ENCODE results near the gene IER3.

Gene IER3, protein sequence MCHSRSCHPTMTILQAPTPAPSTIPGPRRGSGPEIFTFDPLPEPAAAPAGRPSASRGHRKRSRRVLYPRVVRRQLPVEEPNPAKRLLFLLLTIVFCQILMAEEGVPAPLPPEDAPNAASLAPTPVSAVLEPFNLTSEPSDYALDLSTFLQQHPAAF

DNA sequence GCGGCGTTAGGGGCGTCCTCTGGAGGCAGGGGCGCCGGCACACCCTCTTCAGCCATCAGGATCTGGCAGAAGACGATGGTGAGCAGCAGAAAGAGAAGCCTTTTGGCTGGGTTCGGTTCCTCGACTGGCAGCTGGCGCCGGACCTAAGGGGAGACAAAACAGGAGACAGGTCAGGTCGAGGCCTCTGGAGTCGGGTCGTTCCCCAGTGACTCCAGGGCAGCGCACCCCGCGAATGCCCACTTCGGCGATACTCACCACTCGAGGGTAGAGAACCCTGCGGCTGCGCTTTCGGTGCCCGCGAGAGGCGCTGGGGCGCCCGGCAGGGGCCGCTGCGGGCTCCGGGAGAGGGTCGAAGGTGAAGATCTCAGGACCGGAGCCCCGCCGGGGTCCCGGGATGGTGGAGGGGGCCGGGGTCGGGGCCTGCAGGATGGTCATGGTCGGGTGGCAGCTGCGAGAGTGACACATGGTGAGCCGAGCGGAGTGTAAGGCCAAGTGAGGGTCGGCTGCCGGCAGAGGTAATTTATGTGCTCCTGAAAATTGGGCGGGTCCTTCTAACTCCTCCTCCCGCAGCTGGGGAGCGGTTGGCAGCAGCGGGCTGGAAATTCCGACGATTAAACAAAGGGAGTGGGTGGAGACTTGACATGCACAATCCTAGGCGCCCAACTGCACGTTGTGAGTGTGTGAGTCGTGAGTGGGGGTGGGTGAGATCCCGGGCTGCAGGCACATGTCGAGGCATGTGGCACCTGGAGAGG lies at the start of gene IER3:
Gene IER3, minus strand, starts transcription at position 494 of the 752 bp plus-strand sequence. Its CDS starts 29 bp downstream, at position 465.
- peak; percentile 68 for DNase-seq

DNA sequence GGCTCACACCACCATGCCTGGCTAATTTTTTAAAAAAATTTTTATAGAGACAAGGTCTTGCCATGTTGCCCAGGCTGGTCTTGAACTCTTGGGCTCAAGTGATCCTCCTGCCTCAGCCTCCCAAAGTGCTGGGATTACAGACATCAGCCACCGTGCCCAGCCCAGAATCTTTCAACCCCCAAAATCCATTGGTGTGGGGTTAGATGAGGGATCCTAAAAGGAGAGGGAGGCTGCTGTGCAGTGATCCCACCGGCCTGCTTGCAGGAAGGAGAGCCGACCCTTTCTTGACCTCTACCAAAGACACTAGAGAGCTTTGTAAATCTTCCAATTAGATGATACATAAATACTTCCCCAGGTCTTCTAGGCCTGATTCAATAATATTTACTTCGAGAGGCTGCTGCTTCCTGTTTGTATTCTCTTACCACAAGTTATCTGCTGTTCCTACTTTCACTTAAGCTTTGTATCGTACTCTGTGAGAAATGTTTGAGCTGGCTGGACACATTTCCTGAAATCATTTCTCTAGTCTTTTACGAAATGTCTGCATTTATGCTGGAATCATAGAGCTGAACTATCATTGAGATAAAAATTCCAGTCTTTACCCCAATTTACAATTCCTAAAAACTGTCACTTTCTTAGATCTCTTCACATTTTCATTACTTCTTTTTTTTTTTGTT lies 49.3 kb upstream of the IER3 start:
- no peak for DNase-seq

DNA sequence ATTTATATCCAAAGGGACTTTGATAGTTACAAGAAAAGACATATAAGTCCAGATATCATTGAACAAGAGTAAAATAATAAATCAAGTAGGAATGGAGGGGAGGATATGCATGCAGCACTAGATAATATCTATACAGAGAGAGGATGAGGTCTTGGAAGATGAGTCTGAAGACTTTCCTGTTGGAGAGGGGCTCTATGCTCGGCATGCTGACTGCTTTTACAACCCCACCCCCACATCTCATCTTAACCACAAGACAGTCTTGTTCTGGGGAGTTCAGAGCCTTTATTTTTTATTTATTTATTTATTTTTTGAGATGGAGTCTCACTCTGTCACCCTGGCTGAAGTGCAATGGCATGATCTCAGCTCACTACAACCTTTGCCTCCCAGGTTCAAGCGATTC lies 48.4 kb upstream of the IER3 start:
- DNase-seq = no peak

DNA sequence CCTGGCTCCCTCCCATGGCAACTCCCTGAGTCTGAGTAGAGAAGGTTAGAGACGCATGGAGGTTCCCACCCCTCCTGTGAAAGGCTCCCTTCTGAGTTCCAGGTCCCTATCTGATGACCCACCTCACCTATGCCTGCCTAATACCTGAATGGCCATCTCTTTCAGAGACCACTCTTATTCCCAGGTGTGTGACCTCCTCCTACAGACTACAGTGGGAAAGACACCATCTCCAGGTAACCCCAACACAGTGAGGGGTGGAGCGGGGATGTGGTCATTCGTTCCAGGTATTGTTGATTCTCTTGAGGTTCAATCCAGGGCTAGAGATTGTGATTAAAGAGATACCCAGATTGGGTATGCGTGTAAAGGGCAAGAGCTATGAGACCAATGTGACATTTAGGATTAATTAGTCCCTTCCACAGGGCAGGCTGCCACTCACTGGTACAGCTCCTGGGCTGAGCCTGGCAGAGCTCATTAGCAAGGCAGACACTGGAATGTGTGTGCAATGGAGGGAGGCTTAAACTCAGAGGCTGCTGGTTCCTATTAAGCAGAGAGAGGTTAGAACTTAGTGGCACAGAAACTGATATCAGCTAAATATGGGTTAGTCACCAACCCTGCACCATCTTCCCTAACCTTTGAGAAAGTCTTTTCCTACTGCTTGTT lies 46.5 kb upstream of the IER3 start:
- DNase-seq = no peak

DNA sequence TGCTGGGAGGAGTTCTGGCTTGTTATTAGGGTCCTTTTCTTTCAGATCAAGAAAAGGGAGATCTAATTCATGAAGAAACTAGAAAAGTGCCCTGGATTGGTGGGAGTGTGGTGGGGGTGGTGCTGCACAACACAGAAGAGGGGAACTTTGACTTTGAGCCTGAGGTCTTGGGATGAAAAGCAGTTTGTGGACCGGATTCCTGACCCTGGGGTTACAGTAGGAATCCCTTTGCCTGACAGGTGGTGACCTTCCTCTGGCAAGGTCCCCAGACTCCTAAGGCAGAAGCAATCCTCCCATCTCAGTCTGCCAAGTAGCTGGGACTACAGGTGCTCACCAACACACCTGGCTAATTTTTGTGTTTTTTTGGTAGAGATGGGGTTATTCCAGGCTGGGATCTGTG lies 45.3 kb upstream of the IER3 start:
- DNase-seq = no peak

DNA sequence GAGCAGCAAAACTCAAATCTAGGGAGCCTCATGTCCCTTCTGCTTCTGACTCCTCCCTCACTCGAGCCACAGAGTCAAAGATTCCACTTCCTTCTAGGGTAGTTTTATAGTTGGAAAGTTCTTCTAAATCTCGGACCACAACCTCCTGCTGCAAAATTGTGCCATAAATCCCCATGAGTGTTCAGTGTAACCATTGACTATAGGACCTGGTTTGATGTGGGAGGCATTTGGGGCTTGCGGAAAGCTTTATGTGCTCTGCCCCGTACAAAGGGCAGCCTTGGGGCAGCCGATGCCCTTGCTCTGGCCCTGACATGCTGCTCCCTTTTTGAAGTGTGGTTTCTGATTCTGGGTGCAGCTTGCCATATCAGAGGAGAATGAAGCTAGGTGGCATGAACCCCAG lies 43.6 kb upstream of the IER3 start:
- DNase-seq = no peak

DNA sequence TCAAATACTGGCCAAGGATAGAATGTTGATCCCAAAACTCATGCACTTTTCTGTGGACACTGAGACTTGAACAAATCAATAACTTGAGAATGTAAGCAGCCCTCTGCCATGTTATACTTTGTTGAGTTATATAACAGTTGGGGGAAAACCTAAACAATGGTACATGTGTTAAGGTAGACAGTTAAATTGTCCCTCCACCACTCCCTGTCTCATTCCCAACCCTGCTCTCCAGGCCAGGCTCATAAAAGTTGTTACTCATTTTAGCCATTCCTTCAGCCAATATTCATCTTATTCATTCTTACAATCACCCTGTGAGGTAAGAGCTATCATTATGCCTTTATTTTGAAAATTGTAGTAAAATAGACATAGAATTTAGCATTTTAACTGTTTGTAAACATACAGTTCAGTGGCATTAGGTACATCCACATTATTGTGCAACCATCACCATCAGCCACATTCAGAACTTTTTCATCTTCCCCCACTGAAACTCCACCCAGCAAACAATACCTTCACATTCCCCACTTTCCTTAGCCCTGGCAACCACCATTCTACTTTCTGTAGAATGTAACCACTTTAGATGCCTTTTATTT lies 38.2 kb upstream of the IER3 start:
- no peak for DNase-seq

DNA sequence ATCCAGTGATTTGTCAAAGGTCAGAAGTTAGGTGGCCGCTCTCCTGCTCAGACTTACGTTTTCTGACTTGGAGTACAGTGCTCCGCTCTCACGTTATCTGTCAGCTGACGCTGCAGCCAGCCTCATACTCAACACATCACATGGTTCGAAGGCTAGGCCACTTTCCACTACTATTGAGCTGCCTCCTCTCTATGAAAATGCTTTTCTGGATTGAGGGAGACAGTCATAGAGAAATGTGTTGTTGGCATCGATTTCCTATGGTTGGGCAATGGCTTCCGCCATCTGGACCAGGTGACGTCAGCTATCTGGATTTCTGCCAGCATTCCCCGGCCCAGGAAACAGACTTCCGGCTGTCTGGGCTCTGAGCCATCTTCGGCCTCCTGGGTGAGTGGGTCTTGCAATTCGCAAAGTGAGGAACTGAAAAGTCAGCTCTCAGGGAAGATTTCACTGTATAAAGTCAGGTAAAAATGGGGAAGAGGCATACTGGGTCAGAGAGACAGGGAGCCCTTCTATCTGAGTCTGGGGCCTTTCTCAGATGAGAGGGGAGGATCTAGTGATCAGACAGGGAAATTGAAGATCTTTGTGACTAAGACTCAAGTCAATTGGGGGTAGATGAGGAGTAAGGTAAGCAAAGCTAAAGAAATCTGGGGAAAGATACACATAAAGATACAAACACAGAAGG lies 37.5 kb upstream of the IER3 start:
- peak; percentile 89 for DNase-seq

DNA sequence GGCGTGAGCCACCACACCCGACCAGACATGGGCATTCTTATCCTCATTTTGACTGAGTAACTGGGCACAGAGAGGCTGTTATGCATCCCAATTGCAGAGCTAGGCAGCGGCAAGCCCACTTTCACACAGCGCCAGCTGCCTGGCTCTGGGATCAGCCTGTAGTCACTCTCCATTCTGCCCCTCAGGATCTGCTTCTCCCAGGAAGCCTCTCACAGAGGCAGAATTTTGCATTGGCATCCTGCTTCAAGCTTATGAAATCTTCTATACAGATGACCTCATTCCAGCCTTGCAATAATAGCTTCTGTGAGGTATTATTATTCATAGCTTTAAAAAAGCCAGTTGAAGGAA lies 37.0 kb upstream of the IER3 start:
- DNase-seq = peak; percentile 53

DNA sequence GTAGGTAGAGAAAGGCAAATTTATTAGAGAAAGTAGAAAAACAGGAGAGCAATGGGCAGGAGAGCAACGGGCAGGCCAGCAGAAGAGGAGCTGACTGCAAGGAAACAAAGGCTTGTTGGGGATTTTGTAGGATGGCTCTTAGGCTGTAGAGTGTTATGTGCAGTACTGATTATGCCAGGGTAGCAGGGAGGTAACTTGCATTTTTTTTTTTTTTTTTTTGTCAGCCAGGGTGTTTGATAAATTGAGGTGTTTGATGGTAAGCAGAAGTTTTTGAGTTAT lies 36.2 kb upstream of the IER3 start:
- no peak for DNase-seq

DNA sequence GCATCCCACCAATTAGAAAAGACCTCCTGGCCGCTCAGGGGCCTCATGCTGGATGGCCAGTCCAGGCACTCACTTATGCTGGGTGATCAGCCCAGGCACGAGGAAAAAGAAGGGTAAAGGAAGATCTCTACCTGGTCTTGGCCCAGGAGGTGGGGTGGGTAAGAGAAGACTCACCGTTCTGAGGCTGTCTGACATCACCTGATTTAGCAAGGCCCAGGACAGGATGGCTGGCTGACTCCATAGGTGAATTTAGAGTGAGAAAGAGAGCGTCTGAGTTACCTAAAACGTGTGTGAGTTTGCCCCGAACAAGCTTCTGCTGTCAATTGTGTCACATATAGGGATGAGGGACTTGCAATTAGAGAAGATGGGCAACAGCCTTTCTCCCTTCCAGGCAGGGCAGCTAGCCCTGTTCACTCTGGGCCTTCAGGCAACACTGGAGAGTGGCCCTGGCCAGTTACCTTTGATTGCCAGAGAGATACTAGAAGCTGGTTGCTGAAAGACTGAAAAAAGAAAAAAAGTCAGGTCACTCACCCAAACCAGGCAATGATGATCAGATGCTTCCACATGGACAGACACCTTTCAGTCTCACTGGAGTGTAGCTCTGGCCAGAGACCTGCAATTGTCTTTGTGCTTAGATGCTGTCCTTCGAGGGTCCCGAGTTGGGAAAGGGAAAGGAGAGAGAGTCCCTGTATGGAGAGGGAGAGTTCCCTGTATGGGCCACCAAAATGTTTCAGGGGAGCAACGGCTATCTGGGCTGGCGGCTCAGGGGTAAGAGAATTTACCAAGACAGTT lies 35.7 kb upstream of the IER3 start:
- no peak for DNase-seq

DNA sequence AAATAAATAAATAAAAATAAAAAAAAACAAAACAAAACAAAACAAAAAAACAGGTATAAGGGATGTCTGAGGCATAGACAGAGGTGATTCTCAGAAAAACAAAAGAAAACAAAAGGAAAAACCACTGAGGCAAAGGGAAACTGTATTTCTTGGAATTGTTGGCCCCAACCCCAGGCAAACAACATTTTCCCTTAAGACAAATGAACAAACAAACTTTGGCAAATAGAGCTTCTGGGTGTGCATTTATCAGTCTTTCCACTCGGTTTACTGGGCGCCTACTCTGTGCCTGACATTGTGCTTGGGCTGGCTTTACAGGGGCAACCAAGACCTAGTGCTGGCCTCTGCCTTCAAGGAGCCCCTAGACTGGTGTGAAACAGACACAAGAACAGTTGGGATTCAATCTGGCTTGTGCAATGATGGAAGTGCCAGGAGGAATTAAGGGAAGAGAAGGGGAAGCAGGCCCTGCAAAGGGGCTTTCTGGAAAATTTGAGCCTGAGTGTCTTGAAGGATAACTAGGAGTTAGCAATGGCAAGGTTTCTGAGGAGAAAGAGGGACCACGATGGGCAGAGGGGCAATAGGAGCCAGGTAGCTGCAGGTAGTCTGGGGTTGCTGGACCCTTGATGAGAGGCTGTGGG lies 33.8 kb upstream of the IER3 start:
- DNase-seq = no peak

DNA sequence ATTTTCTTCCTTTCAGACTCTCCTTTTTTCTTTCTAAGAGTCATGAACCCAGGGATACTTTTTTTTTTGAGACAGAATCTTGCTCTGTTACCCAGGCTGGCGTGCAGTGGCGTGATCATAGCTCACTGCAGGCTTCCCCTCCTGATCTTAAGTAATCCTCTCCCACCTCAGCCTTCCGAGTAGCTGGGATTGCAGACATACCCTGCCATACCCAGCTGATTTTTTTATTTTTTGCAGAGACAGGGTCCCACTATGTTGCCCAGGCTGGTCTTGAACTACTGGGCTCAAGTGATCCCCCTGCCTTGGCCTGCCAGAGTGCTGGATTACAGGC lies 32.8 kb upstream of the IER3 start:
- DNase-seq = no peak

DNA sequence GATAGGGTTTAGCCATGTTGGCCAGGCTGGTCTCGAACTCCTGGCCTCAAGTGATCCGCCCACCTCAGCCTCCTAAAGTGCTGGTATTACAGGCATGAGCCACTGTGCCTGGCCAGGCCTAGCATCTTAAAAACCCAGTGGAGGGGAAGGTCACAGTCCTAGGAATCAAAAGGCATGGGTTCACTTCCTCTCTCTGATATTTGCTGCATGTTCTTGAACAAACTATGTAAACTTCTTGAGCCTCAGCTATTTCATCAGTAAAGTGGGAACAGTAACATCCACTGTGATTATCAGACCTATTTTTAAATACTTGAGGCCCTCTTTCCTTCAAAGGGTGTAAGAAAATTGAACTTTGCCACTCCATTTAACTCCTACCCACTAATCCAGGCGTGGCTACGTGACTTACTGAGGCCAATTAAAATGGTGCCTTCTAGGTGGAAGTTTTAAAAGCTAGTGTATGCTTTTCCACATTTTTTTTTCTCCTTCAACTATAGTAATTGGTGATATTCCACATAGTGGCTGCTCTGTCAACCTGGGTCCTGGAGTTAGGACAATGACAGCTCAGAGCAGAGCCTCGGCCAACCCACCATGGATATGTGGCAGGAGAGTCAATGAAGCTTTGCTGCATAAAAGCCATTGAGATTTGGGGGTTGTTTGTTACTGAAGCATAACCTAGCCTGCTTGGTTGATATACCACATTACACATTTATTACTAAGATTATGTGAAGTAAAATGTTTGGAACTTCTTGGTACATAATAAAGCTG lies 32.2 kb upstream of the IER3 start:
- DNase-seq = no peak

DNA sequence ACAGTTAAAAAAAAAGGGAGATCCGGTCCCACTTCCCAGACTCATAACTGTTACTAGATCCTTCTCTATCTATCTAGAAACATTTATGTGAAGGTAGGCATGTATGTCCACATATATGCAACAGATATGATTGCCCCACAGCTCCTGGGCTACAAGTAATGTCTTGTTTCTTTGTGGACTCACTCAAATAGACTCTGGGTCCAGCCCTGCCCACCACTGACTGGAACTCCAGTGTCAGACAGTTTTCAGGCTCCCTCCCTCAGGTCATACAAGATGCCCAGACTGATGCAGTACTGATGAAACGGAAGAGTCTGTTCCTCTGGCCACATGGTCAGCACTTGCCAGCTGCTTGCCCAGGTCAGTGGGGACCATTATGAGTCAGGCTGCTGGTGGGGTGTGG lies 30.8 kb upstream of the IER3 start:
- no peak for DNase-seq

DNA sequence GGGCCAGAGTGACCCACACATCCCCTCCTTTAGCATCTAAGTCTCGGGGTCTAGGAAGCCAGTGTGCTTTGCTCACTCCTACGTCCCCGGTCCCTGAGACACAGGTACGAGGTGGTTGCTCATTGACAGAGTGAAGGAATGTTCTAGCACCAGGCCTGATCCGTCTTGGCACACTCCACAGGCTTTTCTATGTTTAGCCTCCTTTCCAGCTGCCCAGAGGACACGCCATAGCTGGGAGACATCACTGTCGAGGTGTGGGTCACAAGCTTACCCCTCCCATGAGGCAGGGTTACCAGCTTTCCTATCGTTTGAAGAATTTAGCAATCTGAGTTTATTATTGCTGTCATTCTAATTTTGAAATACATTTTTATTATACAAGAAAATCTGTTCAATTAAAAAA lies 30.4 kb upstream of the IER3 start:
- DNase-seq = no peak

DNA sequence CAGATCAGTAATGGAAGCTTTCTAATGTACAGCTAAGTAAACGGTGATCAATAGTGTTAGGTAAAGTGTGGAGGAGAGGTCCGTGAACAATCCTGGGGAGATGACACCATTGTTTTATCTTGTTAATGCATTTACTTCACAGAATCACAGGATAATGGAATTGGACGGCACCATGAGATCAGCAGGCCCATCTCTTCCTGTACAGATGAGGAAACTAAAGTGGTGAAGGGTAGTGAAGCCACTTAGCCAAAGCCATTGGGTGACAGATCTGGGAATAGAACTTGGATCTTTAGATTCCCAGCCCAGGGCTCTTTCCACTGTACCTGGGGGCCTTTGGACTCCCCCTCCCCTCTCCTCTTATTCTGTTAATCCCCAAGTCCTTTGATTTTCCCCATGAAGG lies 26.2 kb upstream of the IER3 start:
- no peak for DNase-seq

DNA sequence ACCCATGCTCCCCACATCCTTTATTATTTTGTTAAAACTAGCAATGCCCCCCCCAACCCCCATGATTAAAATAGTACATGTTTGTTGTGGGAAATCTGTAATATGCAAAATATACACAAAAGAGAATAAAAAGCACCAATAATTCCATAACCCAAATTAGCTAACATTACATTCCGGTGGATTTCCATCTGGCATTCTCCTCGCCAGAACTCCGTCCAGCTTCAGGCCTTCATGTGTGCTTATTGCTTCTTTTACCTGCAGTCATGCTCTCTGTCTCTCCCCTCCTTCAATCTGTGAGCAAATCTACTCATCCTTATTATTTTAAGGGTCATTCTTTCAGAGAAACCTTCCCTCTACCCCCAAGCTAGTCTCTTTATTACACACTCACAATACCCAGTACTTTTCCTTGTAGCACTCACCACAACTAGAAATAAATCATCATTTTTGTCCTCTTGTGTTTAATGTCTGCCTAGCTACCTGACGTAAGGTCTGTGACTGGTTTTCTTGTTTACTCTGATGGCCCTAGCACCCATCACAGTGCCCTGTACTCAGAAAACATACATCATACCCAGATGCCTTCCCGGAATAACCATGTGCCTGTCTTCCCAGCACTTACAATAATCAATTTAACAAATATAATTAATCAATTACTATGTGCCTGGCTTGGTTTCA lies 25.6 kb upstream of the IER3 start:
- DNase-seq = no peak

DNA sequence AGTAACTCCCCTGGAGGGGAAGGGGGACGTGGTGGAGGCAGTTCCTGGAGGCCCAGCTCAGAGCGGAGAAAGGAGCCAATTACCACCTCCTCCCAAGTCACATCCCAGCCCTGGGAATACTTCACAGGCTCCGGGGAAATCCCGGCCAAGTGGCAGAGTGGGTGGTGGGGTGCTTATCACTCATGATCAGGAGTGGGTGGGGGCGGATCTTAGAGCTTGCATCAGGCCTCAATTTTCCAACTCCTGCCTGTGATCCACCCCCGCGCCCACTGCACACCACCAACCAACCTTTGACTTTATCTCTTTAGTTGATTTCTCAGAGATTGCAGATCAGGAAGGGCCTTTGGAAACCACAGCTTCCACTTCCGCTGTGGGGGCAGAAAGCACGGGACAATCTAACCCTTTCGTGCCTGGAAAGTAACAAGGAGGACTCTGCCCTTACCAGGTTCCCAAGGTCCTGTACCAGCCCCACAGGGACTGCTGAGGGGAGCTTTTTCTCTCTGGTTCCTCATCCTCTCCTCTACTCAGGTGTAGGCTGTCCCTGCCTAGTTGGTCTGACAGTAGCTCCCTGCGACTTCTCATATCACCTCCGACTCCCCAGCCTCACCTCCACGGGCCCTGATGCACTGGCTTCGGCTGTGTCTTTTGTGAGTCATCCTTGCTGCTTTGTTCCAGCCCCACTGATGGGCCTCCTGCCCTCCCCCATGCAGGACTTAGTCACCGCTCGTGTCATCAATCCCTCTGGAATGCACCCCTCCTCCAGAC lies 24.9 kb upstream of the IER3 start:
- DNase-seq = no peak

DNA sequence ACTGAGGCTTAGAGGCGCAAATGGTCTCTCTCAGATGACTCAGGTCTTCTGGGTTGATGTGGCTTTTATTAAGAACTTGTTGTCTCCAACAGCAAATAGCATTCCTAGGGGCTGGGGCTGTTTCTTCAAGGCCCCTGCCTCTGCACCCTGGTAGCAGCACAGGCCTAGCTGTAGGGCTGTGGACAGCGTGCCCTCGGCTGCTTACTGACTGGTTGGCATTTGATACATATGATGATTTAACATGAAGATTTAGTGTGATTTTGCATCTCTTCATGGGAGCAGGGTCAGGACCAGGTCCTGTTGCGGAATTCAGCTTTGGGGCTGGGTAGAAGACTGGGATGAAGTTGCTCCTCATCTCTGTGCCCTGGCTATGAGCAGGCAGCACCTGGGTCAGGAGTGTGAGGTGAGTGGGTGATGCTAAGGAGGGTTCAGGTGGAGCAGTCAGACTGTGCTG lies 24.3 kb upstream of the IER3 start:
- DNase-seq = no peak
